HG03196 (cell line): ENCODE results near the gene IKZF1.

Experiments used
- ATAC-seq: cut with Tn5 transposase; IDR thresholded peaks from one replicate; pipeline ENCODE4 v1.9.1; 2021; ENCODE audit not compliant: unreplicated experiment

IKZF1 gene

GRCh38 chr7:50352751-50353150 lies 48.2 kb downstream of the IKZF1 start:
- ATAC-seq = no peak

GRCh38 chr7:50353201-50353600 lies 48.7 kb downstream of the IKZF1 start:
- no peak for ATAC-seq

GRCh38 chr7:50353894-50354595 lies 49.5 kb downstream of the IKZF1 start:
- no peak for ATAC-seq

- no peak for ATAC-seq
Measured at GRCh38 chr7:50355817-50356178, 51.3 kb downstream of the IKZF1 start.

GRCh38 chr7:50356212-50356944 lies 51.9 kb downstream of the IKZF1 start:
- ATAC-seq = no peak

GRCh38 chr7:50356945-50357268 lies 52.4 kb downstream of the IKZF1 start:
- ATAC-seq = no peak

- no peak for ATAC-seq
Measured at GRCh38 chr7:50357426-50357825, 52.9 kb downstream of the IKZF1 start.

GRCh38 chr7:50358041-50358705 lies 53.7 kb downstream of the IKZF1 start:
- ATAC-seq = no peak

GRCh38 chr7:50358779-50359178 lies 54.3 kb downstream of the IKZF1 start:
- no peak for ATAC-seq

- no peak for ATAC-seq
Measured at GRCh38 chr7:50359258-50359994, 54.9 kb downstream of the IKZF1 start.

- no peak for ATAC-seq
Measured at GRCh38 chr7:50359995-50360925, 55.7 kb downstream of the IKZF1 start.

- no peak for ATAC-seq
Measured at GRCh38 chr7:50362142-50362541, 57.6 kb downstream of the IKZF1 start.

GRCh38 chr7:50362712-50363282 lies 58.3 kb downstream of the IKZF1 start:
- ATAC-seq = no peak

- ATAC-seq = no peak
Measured at GRCh38 chr7:50363327-50364060, 59.0 kb downstream of the IKZF1 start.

GRCh38 chr7:50364645-50365044 lies 60.1 kb downstream of the IKZF1 start:
- no peak for ATAC-seq

- ATAC-seq = no peak
Measured at GRCh38 chr7:50366311-50366710, 61.8 kb downstream of the IKZF1 start.

GRCh38 chr7:50367100-50367499 lies 62.6 kb downstream of the IKZF1 start:
- no peak for ATAC-seq

- ATAC-seq = no peak
Measured at GRCh38 chr7:50367570-50367969, 63.1 kb downstream of the IKZF1 start.

- no peak for ATAC-seq
Measured at GRCh38 chr7:50368366-50368765, 63.9 kb downstream of the IKZF1 start.
